Sigmoid colon (tissue), 7 donors: ENCODE data around the gene SPATA25. TPM values are rescaled to one million over a fixed set of nuclear protein-coding genes. Genes with fewer than 3 reads are reported as not detected.

Source experiments
- DNase-seq: peaks from one replicate; pipeline ENCODE4 v3.0.0-alpha.2; 2019
- H3K27ac ChIP-seq, 4 donors: fragments of 200-600 bp; sonication (generic); one replicate each; pipeline ENCODE4 v1.5.1; 2016 to 2019; ENCODE audit warnings: mild to moderate bottlenecking in 1 of 4
- H3K27me3 ChIP-seq, 3 donors: fragments of 200-600 bp; sonication (generic); one replicate each; pipeline ENCODE4 v1.5.1; 2019; ENCODE audit warnings: mild to moderate bottlenecking in 1 of 3
- H3K36me3 ChIP-seq, 4 donors: fragments of 200-600 bp; sonication (generic); one replicate each; pipeline ENCODE4 v1.5.1; 2016 to 2019
- H3K4me1 ChIP-seq, 4 donors: fragments of 200-600 bp; sonication (generic); one replicate each; pipeline ENCODE4 v1.5.1; 2017 to 2019
- H3K4me3 ChIP-seq, 4 donors: fragments of 200-600 bp; sonication (generic); one replicate each; pipeline ENCODE4 v1.5.1; 2017 to 2019; ENCODE audit warnings: mild to moderate bottlenecking in 2 of 4, moderate library complexity in 1 of 4
- H3K9me3 ChIP-seq, 4 donors: fragments of 200-600 bp in 3 of 4; sonication (generic) in 3 of 4; one replicate each; pipeline versions ENCODE4 v1.5.1 to v1.6.1; 2013 to 2019
- EP300 ChIP-seq, 4 donors: sonication (generic); formaldehyde crosslinking; IDR thresholded peaks; one replicate each; pipeline ENCODE4 v1.6.1; 2017; ENCODE audit warnings: antibody characterized with exemption in 4 of 4
- POLR2A ChIP-seq, 2 donors: fragments of 450-650 bp; IDR thresholded peaks; one replicate each; pipeline ENCODE4 v1.6.1; 2016; ENCODE audit warnings: antibody characterized with exemption in 2 of 2, mild to moderate bottlenecking in 2 of 2, moderate library complexity in 2 of 2
- POLR2AphosphoS5 ChIP-seq, 4 donors: sonication (generic); formaldehyde crosslinking; IDR thresholded peaks; one replicate each; pipeline ENCODE4 v1.6.1; 2017; ENCODE audit warnings: antibody characterized with exemption in 4 of 4
- WGBS, 2 donors: extraction: QIAGEN DNeasy Blood & Tissue Kit; methylation state at CpG; one replicate each; pipeline ENCODE4 v1.1.7; 2013; 5-methylcytosine and 5-hydroxymethylcytosine counted together
- intact Hi-C: fragments of 100-400 bp; cut with DNase I; formaldehyde crosslinking; loops from one replicate; pipeline ENCODE4 v1.15.1; 2023
- polyA plus RNA-seq, 3 donors: library from polyadenylated mRNA; stranded (reverse); fragments of 200-250 nt; gene quantifications; one replicate each; pipeline ENCODE4 v1.2.3, GENCODE V29; 2013
- total RNA-seq, 4 donors: library from RNA; depleted of rRNA; stranded (reverse); fragments of >200 nt; gene quantifications; one replicate each; pipeline ENCODE4 v1.1.0, GENCODE V29; 2016
- TF ChIP-seq, protein P1 (sequence below), 4 experiments: fragments of 450-650 bp in 3 of 4; fragments of 200-600 bp in 1 of 4; IDR thresholded peaks; one replicate each; pipeline ENCODE4 v1.5.1; 2016 to 2019; ENCODE audit warnings: antibody characterized with exemption in 4 of 4, mild to moderate bottlenecking in 3 of 4, moderate library complexity in 2 of 4
- donor health status: healthy with polysubstance abuse.
- donor health status: Bipolar disorder and iron deficiency.
- donor health status: healthy.

SPATA25 gene
- total and polyA plus RNA-seq, 7 donors: 1.6 to 7.5 (median 1.8) TPM; not detected in 2

- 10 to 20% methylated on average over 13 of the region's 13 CpGs for WGBS, 2 donors
- H3K4me1 ChIP-seq: peaks cover 0 to 46% (median 34%) of the 10 kb centered on the region in 4 donors
- intact Hi-C loops: no loop called here
These were observed 29.6 kb downstream of the SPATA25 start for GRCh38 chr20:45857882-45858216.

GRCh38 chr20:45857114-45857881 is 30.1 kb downstream of the SPATA25 start, which contains the start of the genes ACOT8 and ZSWIM3:
Gene ACOT8, minus strand, starts transcription at chr20:45857392. Its CDS starts 77 bp downstream, at chr20:45857315.
Gene ZSWIM3, plus strand, starts transcription at chr20:45857614. Its CDS starts 212 bp downstream, at chr20:45857826.
- Histone ChIP-seq H3K4me3 (peak within 1 kb of the TSS; percentile 57 to 91 (median 78)), H3K27ac (peak within 1 kb of the TSS; percentile 83 to 85 (median 84)), H3K9me3 (no peaks in the 10 kb centered on the region), H3K27me3 (no peaks in the 10 kb centered on the region), H3K36me3 (peaks cover 0 to 12% (median 2%) of the 10 kb centered on the region in 4 donors), H3K4me1 (peaks cover 0 to 46% (median 34%) of the 10 kb centered on the region in 4 donors)
- DNase-seq: peak; percentile 99
- 0% methylated on average over 36 of the region's 36 CpGs for WGBS, 2 donors
- intact Hi-C loops: no loop called here
- TF ChIP-seq EP300 (IDR thresholded peaks at IDR 0.05): no peak
- TF ChIP-seq POLR2A (IDR thresholded peaks at IDR 0.05): peak; percentile 52 to 54
- TF ChIP-seq POLR2AphosphoS5 (IDR thresholded peaks at IDR 0.05): peak; percentile 38 to 85 (median 84)

More at GRCh38 chr20:45857882-45858216, 29.6 kb downstream of the SPATA25 start:
- DNase-seq: no peak
- Histone ChIP-seq H3K36me3 (peaks cover 0 to 10% (median under 1%) of the 10 kb centered on the region in 4 donors), H3K27me3 (no peaks in the 10 kb centered on the region), H3K9me3 (no peaks in the 10 kb centered on the region), H3K4me3 (peak overlapping the region; percentile 57 to 91 (median 78)), H3K27ac (peak overlapping the region; percentile 83 to 85 (median 84))
- TF ChIP-seq POLR2A (IDR thresholded peaks at IDR 0.05): no peak
- TF ChIP-seq EP300 (IDR thresholded peaks at IDR 0.05): no peak
- no peak for TF ChIP-seq POLR2AphosphoS5 (IDR thresholded peaks at IDR 0.05)
- TF ChIP-seq, protein P1, sequence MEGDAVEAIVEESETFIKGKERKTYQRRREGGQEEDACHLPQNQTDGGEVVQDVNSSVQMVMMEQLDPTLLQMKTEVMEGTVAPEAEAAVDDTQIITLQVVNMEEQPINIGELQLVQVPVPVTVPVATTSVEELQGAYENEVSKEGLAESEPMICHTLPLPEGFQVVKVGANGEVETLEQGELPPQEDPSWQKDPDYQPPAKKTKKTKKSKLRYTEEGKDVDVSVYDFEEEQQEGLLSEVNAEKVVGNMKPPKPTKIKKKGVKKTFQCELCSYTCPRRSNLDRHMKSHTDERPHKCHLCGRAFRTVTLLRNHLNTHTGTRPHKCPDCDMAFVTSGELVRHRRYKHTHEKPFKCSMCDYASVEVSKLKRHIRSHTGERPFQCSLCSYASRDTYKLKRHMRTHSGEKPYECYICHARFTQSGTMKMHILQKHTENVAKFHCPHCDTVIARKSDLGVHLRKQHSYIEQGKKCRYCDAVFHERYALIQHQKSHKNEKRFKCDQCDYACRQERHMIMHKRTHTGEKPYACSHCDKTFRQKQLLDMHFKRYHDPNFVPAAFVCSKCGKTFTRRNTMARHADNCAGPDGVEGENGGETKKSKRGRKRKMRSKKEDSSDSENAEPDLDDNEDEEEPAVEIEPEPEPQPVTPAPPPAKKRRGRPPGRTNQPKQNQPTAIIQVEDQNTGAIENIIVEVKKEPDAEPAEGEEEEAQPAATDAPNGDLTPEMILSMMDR (IDR thresholded peaks at IDR 0.05): no peak

DNA sequence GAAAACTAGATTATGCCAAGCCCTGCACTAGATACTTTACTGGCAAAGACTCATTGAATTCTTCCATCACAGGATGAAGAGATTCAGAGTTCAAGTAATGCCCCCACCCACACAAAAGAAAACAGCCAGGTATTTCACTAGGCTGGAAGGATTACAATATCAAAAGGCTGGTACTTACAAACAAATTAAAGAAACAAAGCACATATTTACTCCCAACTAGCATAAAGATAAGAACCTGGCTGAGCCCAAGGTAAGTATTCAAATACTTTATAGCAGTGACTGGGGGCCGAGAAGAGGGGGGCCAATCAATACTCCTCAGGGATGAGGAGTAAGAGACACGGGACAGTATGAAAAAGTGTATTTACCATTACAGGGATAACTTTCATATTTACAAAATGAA is 33.9 kb downstream of the SPATA25 start:
- intact Hi-C loops: no loop called here
- WGBS, 2 donors: 71 to 86% methylated on average over 2 of the region's 2 CpGs
- Histone ChIP-seq H3K4me3 (no peak overlapping the region), H3K9me3 (no peaks in the 10 kb centered on the region), H3K4me1 (peaks cover 0 to 38% (median 30%) of the 10 kb centered on the region in 4 donors), H3K27me3 (no peaks in the 10 kb centered on the region), H3K36me3 (peaks cover 0 to 30% (median 3%) of the 10 kb centered on the region in 4 donors), H3K27ac (no peak overlapping the region)
- no peak for TF ChIP-seq EP300 (IDR thresholded peaks at IDR 0.05)
- no peak for DNase-seq

GRCh38 chr20:45852326-45852725 is 35.1 kb downstream of the SPATA25 start:
- Histone ChIP-seq H3K9me3 (no peaks in the 10 kb centered on the region), H3K36me3 (peaks cover 3 to 41% (median 9%) of the 10 kb centered on the region in 4 donors), H3K4me1 (peaks cover 0 to 28% (median 21%) of the 10 kb centered on the region in 4 donors), H3K27me3 (no peaks in the 10 kb centered on the region), H3K27ac (no peak overlapping the region), H3K4me3 (no peak overlapping the region)
- DNase-seq: no peak
- TF ChIP-seq EP300 (IDR thresholded peaks at IDR 0.05) (no peak), POLR2A (IDR thresholded peaks at IDR 0.05) (no peak), POLR2AphosphoS5 (IDR thresholded peaks at IDR 0.05) (no peak)
- TF ChIP-seq, protein P1 (IDR thresholded peaks at IDR 0.05): no peak
- 96 to 97% methylated on average over 6 of the region's 6 CpGs for WGBS, 2 donors
- intact Hi-C loops: no loop called here

GRCh38 chr20:45851501-45851900 is 35.9 kb downstream of the SPATA25 start:
- intact Hi-C loops: no loop called here
- Histone ChIP-seq H3K27me3 (no peaks in the 10 kb centered on the region), H3K9me3 (no peaks in the 10 kb centered on the region), H3K27ac (no peak overlapping the region), H3K4me1 (peaks cover 0 to 25% (median 19%) of the 10 kb centered on the region in 4 donors), H3K36me3 (peaks cover 3 to 50% (median 9%) of the 10 kb centered on the region in 4 donors), H3K4me3 (no peak overlapping the region)
- TF ChIP-seq, protein P1 (IDR thresholded peaks at IDR 0.05): no peak
- TF ChIP-seq POLR2AphosphoS5 (IDR thresholded peaks at IDR 0.05) (no peak), EP300 (IDR thresholded peaks at IDR 0.05) (no peak), POLR2A (IDR thresholded peaks at IDR 0.05) (no peak)
- DNase-seq: no peak
